ENCODE measurements around the gene TRIM7. TPM values are rescaled to one million over a fixed set of nuclear protein-coding genes. Genes with fewer than 3 reads are reported as not detected.

TRIM7 gene
- total RNA-seq, 2 experiments from 2014 or later: 1.1 to 3.0 TPM

- intact Hi-C loops (cut with micrococcal nuclease): loop anchor here (1.0 kb wide), 2 partner anchors 10 to 17 kb away; no protein-coding TSS in a partner anchor
- H3K9me3 Mint-ChIP-seq: no peaks in the 10 kb centered on the region
Observed at GRCh38 chr5:181207960-181208253, 2.9 kb upstream of the TRIM7 start.

GRCh38 chr5:181207214-181207959, 2.4 kb upstream of the TRIM7 start:
- Mint-ChIP-seq H3K27me3 (peaks cover 28% of the 10 kb centered on the region), H3K27ac (peak overlapping the region; percentile 92), H3K36me3 (ENCODE audit: low read depth) (peaks cover 7% of the 10 kb centered on the region), H3K9me3 (no peaks in the 10 kb centered on the region), H3K4me3 (peak overlapping the region; percentile 89), H3K4me1 (ENCODE audit: low read depth) (peaks cover 36% of the 10 kb centered on the region)
- POLR2A ChIA-PET: interaction anchor here (0.6 to 8.4 kb wide), 13 partner anchors 8 to 54 kb away, joined by 3 to 159 read pairs (median 12); partner anchors contain the start of genes RACK1, TRIM41 and TRIM52
- TF ChIP-seq, protein P1, sequence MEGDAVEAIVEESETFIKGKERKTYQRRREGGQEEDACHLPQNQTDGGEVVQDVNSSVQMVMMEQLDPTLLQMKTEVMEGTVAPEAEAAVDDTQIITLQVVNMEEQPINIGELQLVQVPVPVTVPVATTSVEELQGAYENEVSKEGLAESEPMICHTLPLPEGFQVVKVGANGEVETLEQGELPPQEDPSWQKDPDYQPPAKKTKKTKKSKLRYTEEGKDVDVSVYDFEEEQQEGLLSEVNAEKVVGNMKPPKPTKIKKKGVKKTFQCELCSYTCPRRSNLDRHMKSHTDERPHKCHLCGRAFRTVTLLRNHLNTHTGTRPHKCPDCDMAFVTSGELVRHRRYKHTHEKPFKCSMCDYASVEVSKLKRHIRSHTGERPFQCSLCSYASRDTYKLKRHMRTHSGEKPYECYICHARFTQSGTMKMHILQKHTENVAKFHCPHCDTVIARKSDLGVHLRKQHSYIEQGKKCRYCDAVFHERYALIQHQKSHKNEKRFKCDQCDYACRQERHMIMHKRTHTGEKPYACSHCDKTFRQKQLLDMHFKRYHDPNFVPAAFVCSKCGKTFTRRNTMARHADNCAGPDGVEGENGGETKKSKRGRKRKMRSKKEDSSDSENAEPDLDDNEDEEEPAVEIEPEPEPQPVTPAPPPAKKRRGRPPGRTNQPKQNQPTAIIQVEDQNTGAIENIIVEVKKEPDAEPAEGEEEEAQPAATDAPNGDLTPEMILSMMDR (IDR thresholded peaks at IDR 0.05): no peak
- peak; percentile 95 for DNase-seq
- intact Hi-C loops (cut with micrococcal nuclease): loop anchor here (1.0 kb wide), 2 partner anchors 11 to 16 kb away; no protein-coding TSS in a partner anchor
- CTCF ChIA-PET: interaction anchor here (1.0 to 8.4 kb wide), 10 partner anchors 9 to 53 kb away, joined by 3 to 80 read pairs (median 6); partner anchors contain the start of genes TRIM41 and TRIM52
- ATAC-seq: peak; percentile 62

More at GRCh38 chr5:181207960-181208253, 2.9 kb upstream of the TRIM7 start:
- CTCF ChIA-PET: interaction anchor here (1.0 to 8.4 kb wide), 6 partner anchors 8 to 38 kb away, joined by 3 to 80 read pairs (median 8); no protein-coding TSS in a partner anchor
- TF ChIP-seq, protein P1 (IDR thresholded peaks at IDR 0.05): no peak
- no peak for DNase-seq
- H3K4me3 Mint-ChIP-seq: peak overlapping the region; percentile 89
- no peak for ATAC-seq
- peak overlapping the region; percentile 92 for H3K27ac Mint-ChIP-seq
- POLR2A ChIA-PET: interaction anchor here (0.6 to 8.4 kb wide), 11 partner anchors 9 to 50 kb away, joined by 3 to 159 read pairs (median 14); partner anchors contain the start of genes RACK1 and TRIM41
- peaks cover 7% of the 10 kb centered on the region for H3K36me3 Mint-ChIP-seq (ENCODE audit: low read depth)
- peaks cover 36% of the 10 kb centered on the region for H3K4me1 Mint-ChIP-seq (ENCODE audit: low read depth)
- H3K27me3 Mint-ChIP-seq: peaks cover 28% of the 10 kb centered on the region

- DNase-seq: peak; percentile 54
- POLR2A ChIA-PET: interaction anchor here (0.7 to 8.4 kb wide), 13 partner anchors 11 to 56 kb away, joined by 3 to 159 read pairs (median 12); partner anchors contain the start of genes RACK1, TRIM41 and TRIM52
- CTCF ChIA-PET: interaction anchor here (1.1 to 8.4 kb wide), 8 partner anchors 8 to 55 kb away, joined by 4 to 80 read pairs (median 6); partner anchors contain the start of genes TRIM41 and TRIM52
- no peak for ATAC-seq
- intact Hi-C loops (cut with micrococcal nuclease): no loop called here
- peaks cover 7% of the 10 kb centered on the region for H3K36me3 Mint-ChIP-seq (ENCODE audit: low read depth)
- H3K27me3 Mint-ChIP-seq: peaks cover 28% of the 10 kb centered on the region
- H3K4me3 Mint-ChIP-seq: peak overlapping the region; percentile 89
- H3K9me3 Mint-ChIP-seq: no peaks in the 10 kb centered on the region
- peaks cover 31% of the 10 kb centered on the region for H3K4me1 Mint-ChIP-seq (ENCODE audit: low read depth)
- H3K27ac Mint-ChIP-seq: peak overlapping the region; percentile 92
- TF ChIP-seq, protein P1 (IDR thresholded peaks at IDR 0.05): no peak
Observed at GRCh38 chr5:181205761-181206649, 1.0 kb upstream of the TRIM7 start.

DNA sequence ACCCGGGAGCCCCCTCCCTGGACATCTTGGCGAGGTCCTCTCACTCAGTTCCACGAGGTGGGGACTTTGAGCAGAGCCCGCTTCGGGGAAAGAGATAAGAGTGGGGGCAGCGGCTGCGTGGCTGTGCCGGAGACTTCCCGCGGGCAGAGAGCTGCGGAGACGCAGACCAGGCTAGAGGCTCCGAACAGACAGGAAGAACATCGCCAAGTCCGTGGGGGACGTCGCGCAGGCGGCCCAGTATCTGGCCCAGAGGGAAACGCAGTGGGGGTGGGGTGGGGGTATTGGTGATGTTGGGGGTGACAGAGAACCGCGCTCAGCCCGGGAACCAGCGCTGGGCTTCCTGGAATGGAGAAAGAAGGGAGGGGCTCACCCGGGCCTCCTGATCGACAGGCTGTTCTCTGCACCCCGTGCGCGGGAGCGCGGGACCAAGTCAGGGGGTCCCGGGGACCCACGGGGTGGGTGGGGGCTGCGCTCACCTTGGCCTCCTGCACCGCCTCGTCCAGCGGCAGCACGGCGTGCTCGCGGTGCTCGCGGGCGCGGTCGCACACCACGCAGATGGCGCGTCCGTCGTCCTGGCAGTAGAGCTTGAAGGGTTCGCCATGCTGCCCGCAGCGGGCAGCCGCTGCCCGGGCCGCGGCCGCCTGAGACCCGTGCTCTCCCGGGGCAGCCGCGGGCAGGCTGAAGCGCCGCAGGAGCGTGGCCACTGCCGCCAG, 727 bp downstream of the TRIM7 start:
- peaks cover 28% of the 10 kb centered on the region for H3K27me3 Mint-ChIP-seq
- peak overlapping the region; percentile 15 for H3K27ac Mint-ChIP-seq
- CTCF ChIA-PET: interaction anchor here (8.4 kb wide), 1 partner anchor 14 kb away, joined by 80 read pairs; no protein-coding TSS in a partner anchor
- ATAC-seq (peak; percentile 1), DNase-seq (peak; percentile 40)
- H3K4me3 Mint-ChIP-seq: peak overlapping the region; percentile 78
- intact Hi-C loops (cut with micrococcal nuclease): no loop called here
- TF ChIP-seq, protein P1 (IDR thresholded peaks at IDR 0.05): no peak
- H3K9me3 Mint-ChIP-seq: no peaks in the 10 kb centered on the region
- H3K4me1 Mint-ChIP-seq (ENCODE audit: low read depth): peaks cover 29% of the 10 kb centered on the region
- H3K36me3 Mint-ChIP-seq (ENCODE audit: low read depth): peaks cover 7% of the 10 kb centered on the region
- POLR2A ChIA-PET: interaction anchor here (8.4 kb wide), 1 partner anchor 13 kb away, joined by 159 read pairs; no protein-coding TSS in a partner anchor

All from activated CD8-positive, alpha-beta T cell treated with anti-CD3 and anti-CD28 coated beads for 36 hours (primary cell).